Omental fat pad (tissue), 4 donors: ENCODE measurements around the gene AATK. TPM values are rescaled to one million over a fixed set of nuclear protein-coding genes. Genes with fewer than 3 reads are reported as not detected.

Source experiments
- ATAC-seq: fragments of 150-250 bp; one replicate; pipeline ENCODE4 v1.9.1; 2016; ENCODE audit warnings: mild to moderate bottlenecking, moderate library complexity; ENCODE audit not compliant: low FRiP score
- DNase-seq: peaks from one replicate; pipeline ENCODE4 v3.0.0-alpha.2; 2019; ENCODE audit warnings: low spot score
- total RNA-seq, 4 donors: library from RNA; depleted of rRNA; stranded (reverse); fragments of >200 nt; gene quantifications; one replicate each; pipeline ENCODE4 v1.1.0, GENCODE V29; 2016
- TF ChIP-seq, protein P1 (sequence below), 3 donors: fragments of 450-650 bp; IDR thresholded peaks; one replicate each; pipeline ENCODE4 v1.5.1; 2016 to 2017; ENCODE audit warnings: antibody characterized with exemption in 3 of 3, mild to moderate bottlenecking in 3 of 3, moderate library complexity in 2 of 3

The AATK gene
- total RNA-seq, 4 donors from 2014 or later: 1.3 to 6.0 (median 3.1) TPM

DNA sequence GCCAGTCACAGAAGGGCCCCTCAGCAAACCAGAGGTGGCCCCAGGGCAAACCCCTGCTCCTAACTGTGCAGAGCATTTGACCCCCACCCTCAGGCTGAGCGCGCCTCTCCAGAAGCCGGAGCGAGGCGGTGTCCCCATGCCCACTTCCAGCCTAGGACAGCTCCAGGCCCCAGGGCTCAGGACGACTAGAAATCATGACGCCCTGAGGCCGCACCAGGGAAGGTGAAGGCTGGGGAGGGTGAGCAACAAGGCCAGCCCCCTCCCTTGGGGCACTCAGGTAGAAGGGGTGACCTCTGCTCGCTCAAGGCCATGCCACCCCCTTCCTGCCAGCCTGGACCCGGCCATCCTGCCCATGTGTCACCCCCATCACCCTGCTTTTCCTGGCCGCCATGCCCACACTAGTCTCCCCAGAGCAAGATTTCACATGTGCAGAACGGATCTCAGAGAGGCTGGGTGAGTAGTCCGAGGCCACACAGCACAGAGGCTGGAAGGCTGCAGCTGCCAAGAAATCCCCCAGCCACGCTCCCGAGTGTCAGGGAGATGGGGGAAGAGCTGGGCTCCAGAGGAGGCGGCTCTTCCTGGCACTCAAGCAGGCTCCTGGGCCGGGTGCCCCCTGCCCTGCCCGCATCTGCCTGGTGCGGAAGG, 2.8 kb downstream of the AATK start:
- ATAC-seq (no peak), DNase-seq (no peak)
- TF ChIP-seq, protein P1, sequence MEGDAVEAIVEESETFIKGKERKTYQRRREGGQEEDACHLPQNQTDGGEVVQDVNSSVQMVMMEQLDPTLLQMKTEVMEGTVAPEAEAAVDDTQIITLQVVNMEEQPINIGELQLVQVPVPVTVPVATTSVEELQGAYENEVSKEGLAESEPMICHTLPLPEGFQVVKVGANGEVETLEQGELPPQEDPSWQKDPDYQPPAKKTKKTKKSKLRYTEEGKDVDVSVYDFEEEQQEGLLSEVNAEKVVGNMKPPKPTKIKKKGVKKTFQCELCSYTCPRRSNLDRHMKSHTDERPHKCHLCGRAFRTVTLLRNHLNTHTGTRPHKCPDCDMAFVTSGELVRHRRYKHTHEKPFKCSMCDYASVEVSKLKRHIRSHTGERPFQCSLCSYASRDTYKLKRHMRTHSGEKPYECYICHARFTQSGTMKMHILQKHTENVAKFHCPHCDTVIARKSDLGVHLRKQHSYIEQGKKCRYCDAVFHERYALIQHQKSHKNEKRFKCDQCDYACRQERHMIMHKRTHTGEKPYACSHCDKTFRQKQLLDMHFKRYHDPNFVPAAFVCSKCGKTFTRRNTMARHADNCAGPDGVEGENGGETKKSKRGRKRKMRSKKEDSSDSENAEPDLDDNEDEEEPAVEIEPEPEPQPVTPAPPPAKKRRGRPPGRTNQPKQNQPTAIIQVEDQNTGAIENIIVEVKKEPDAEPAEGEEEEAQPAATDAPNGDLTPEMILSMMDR (IDR thresholded peaks at IDR 0.05): no peak

DNA sequence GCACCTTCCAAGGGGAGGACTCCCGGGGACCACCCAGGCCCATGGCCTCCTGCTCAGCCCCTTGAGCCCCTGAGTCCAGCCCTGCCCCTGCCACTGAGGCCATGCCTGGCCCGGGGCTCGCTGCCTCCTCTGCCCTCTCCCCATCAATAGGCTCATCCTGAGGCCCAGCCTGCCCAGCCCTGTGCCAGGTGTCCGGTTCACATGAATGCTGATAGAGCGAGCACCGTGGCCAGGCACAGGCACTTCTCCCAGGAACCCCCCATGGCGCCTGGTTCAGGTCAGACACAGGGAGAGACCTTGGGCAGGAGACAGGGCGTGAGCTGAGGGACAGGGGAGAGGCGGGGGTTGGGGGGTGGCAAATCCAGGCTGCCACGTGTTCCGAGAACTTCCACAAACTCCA, 3.5 kb downstream of the AATK start:
- TF ChIP-seq, protein P1 (IDR thresholded peaks at IDR 0.05): no peak
- no peak for ATAC-seq
- DNase-seq: no peak

DNA sequence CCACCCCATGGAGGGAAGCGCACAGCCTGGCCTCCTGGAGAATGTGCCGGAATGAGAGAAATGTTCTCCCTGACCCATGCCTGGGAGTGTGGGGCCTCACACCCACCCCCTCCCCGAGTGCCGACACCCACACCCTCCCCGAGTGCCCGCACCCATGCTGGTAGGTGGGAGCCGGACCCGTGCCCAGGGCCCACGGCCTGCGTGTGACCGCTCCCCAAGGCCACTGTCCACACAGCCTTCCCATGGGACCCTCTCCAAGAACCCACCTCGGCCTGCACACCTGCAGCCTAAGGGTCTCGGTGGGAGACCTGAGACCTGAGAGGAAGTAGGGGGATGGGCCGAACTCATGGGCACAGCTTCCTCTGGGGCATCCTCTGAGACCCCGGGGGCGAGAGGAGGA, 4.0 kb downstream of the AATK start:
- TF ChIP-seq, protein P1 (IDR thresholded peaks at IDR 0.05): no peak
- DNase-seq: no peak
- no peak for ATAC-seq

DNA sequence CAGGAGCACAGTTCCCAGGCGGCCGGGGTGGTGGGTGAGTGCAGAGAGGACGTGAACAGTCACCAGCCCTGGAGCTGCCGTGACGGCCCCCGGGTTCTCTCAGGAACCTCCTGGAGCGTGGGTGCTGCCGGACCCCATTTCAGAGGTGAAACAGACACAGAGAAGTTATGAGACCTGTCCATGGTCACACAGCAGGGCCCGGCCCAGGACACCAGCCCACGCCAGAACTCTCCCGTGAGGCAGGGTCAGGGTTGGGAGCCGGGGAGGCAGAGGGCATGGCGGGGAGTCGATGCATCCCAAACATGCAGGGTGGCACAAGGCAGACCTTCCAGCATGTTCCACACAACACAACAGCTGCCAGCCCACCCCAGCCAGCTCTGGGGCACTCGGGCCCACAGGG, 4.5 kb downstream of the AATK start:
- TF ChIP-seq, protein P1 (IDR thresholded peaks at IDR 0.05): no peak
- no peak for DNase-seq
- no peak for ATAC-seq

DNA sequence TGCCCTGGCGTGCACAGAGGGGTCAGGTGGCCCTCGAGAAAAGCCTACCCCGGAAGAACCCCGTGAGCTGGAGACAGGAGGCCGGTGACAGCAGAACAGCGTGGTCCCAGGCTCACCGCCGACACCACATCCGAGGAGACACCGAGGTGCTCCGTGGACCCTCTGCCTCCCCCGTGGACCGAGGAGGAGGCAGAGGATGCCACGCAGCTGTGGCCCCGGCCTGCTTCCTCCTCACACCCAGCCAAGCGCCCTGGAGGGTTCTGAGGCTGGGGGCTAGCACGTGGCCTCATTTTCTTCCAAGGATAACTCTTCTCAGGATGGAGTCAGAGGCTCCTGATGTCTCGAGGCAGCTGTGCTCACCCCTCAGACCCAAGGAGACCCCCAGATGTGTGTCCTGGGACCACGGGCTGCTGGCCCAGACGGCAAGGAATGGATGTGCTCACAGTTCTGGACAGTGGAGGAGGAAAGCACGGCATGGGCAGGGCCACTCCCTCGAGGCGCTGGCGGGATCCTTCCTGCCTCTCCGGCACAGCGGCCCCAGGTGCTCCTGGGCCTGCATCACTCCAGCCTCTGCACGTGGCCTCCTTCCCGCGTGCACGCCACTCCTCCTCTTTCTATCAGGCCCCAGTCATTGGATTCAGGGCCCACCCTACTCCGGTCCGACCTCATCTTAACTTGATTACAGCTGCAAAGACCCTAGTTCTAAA, 5.1 kb downstream of the AATK start:
- DNase-seq (no peak), ATAC-seq (no peak)
- TF ChIP-seq, protein P1 (IDR thresholded peaks at IDR 0.05): no peak

DNA sequence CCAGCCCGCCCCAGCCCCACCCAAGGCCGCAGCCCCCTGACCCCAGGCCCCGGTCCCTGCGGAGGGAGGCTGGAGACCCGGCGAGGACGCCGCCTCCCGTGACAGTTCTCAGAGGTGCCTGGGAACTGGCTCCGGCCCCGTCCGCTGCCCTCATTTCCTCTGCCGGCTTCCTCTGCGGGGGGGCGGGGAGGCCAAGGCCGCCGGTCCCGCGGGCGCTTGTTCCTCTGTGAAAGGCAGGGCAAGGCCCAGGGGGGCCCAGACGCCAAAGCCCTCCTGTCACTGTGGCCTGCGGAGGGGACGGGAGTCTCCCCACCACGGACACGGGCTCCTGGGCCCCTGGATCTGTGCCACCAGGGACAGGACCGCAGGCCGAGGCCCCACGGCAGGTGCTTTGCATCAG, 5.7 kb downstream of the AATK start:
- TF ChIP-seq, protein P1 (IDR thresholded peaks at IDR 0.05): no peak
- DNase-seq (no peak), ATAC-seq (no peak)
